Endodermal cell (in vitro differentiated cells): ENCODE results near the gene CAV1. TPM values are rescaled to one million over a fixed set of nuclear protein-coding genes. Genes with fewer than 3 reads are reported as not detected.

ENCODE experiments used
- DNase-seq: peaks from one replicate; pipeline ENCODE4 v3.0.0-alpha.2; 2017
- H3K27ac ChIP-seq: 2 replicates; pipeline ENCODE4 v1.5.1; 2013; ENCODE audit warnings: mild to moderate bottlenecking, low read depth, low read length, moderate library complexity
- H3K27me3 ChIP-seq: 2 replicates; pipeline ENCODE4 v1.6.1; 2013; ENCODE audit warnings: mild to moderate bottlenecking, low read length, moderate library complexity; ENCODE audit not compliant: insufficient read depth, control insufficient read depth, poor library complexity, severe bottlenecking
- H3K36me3 ChIP-seq: 2 replicates; pipeline ENCODE4 v1.7.0; 2013; ENCODE audit warnings: mild to moderate bottlenecking, low read length, moderate library complexity; ENCODE audit not compliant: control insufficient read depth, insufficient read depth
- H3K4me1 ChIP-seq: one replicate; pipeline ENCODE4 v1.7.0; 2013; ENCODE audit warnings: low read length; ENCODE audit not compliant: control insufficient read depth, insufficient read depth
- H3K4me3 ChIP-seq: 2 replicates; pipeline ENCODE4 v1.5.1; 2013; ENCODE audit warnings: mild to moderate bottlenecking, low read length, moderate library complexity
- H3K9ac ChIP-seq: 2 replicates; pipeline ENCODE4 v1.6.1; 2013; ENCODE audit warnings: mild to moderate bottlenecking, low read length, moderate library complexity; ENCODE audit not compliant: poor library complexity, severe bottlenecking; ENCODE audit errors: extremely low read depth
- H3K9me3 ChIP-seq: 2 replicates; pipeline ENCODE4 v1.6.1; 2013; ENCODE audit warnings: mild to moderate bottlenecking, low read length, moderate library complexity; ENCODE audit not compliant: control insufficient read depth
- H3K27ac Mint-ChIP-seq: 2 replicates; pipeline ENCODE4 v1.8.0; 2020; ENCODE audit warnings: mixed read lengths
- H3K27me3 Mint-ChIP-seq: 2 replicates; pipeline ENCODE4 v1.8.0; 2021; ENCODE audit warnings: mild to moderate bottlenecking, mixed read lengths; ENCODE audit not compliant: insufficient read depth
- H3K36me3 Mint-ChIP-seq: 2 replicates; pipeline ENCODE4 v1.8.0; 2020; ENCODE audit warnings: low read depth, mixed read lengths
- H3K4me1 Mint-ChIP-seq: 2 replicates; pipeline ENCODE4 v1.8.0; 2020; ENCODE audit warnings: mixed read lengths
- H3K4me3 Mint-ChIP-seq: 2 replicates; pipeline ENCODE4 v1.8.0; 2020; ENCODE audit warnings: mild to moderate bottlenecking, moderate library complexity, mixed read lengths
- H3K9me3 Mint-ChIP-seq: 2 replicates; pipeline ENCODE4 v1.8.0; 2020; ENCODE audit warnings: mild to moderate bottlenecking, mixed read lengths
- WGBS, 2 experiments: methylation state at CpG; one replicate each; pipeline versions ENCODE4 v1.1.5 to v1.1.7; 2013; ENCODE audit warnings: missing lambda C conversion rate in 2 of 2, mixed read lengths in 1 of 2; ENCODE audit not compliant: insufficient coverage in 1 of 2, insufficient read length in 1 of 2; 5-methylcytosine and 5-hydroxymethylcytosine counted together
- total RNA-seq, 2 donors: library from RNA; stranded (reverse); fragmentation: NEBNext Ultra II Directional in 1 of 2; extraction: Animal tissue kit (Norgen Biotek cat#: 25700) in 1 of 2; gene quantifications; 2 replicates in 1 of 2; 3 replicates in 1 of 2; pipeline ENCODE4 v1.2.1, GENCODE V29; 2021
- TF ChIP-seq, protein P1 (sequence below): fragments of 200-600 bp; sonication (generic); conservative IDR thresholded peaks from 2 replicates; pipeline ENCODE4 v1.5.0; 2021; ENCODE audit warnings: antibody characterized with exemption, mild to moderate bottlenecking

CAV1 gene
- total RNA-seq, 2 donors from 2014 or later: 4.9 to 8.8 TPM

DNA sequence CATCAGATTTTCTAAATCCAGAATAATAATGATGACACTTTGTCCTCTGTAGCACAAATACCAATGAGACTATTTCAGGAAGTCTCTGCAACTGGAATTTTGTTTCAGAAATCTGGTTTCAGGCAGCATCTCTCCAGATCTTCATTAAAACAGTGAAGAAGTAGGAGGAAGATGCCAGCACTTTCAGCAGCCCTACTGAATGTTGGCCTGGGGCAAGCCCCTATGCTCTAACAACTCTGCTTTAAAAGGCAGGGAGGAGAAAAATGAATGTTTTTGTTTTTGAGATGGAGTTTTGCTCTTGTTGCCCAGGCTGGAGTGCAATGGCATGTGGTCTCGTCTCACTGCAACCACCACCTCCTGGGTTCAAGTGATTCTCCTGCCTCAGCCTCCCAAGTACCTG lies 7.2 kb upstream of the CAV1 start:
- H3K4me3 Mint-ChIP-seq: no peak overlapping the region
- H3K27ac ChIP-seq: no peak overlapping the region
- H3K9me3 Mint-ChIP-seq: no peaks in the 10 kb centered on the region
- no peaks in the 10 kb centered on the region for H3K9me3 ChIP-seq
- no peaks in the 10 kb centered on the region for H3K27me3 ChIP-seq
- no peak overlapping the region for H3K9ac ChIP-seq
- H3K27me3 Mint-ChIP-seq: peaks cover 19% of the 10 kb centered on the region
- no peaks in the 10 kb centered on the region for H3K36me3 ChIP-seq
- WGBS, 2 experiments: 83 to 87% methylated on average over 1 of the region's 1 CpG
- peaks cover 16% of the 10 kb centered on the region for H3K4me1 Mint-ChIP-seq
- no peak overlapping the region for H3K4me3 ChIP-seq
- no peak overlapping the region for H3K27ac Mint-ChIP-seq
- no peaks in the 10 kb centered on the region for H3K36me3 Mint-ChIP-seq
- TF ChIP-seq, protein P1, sequence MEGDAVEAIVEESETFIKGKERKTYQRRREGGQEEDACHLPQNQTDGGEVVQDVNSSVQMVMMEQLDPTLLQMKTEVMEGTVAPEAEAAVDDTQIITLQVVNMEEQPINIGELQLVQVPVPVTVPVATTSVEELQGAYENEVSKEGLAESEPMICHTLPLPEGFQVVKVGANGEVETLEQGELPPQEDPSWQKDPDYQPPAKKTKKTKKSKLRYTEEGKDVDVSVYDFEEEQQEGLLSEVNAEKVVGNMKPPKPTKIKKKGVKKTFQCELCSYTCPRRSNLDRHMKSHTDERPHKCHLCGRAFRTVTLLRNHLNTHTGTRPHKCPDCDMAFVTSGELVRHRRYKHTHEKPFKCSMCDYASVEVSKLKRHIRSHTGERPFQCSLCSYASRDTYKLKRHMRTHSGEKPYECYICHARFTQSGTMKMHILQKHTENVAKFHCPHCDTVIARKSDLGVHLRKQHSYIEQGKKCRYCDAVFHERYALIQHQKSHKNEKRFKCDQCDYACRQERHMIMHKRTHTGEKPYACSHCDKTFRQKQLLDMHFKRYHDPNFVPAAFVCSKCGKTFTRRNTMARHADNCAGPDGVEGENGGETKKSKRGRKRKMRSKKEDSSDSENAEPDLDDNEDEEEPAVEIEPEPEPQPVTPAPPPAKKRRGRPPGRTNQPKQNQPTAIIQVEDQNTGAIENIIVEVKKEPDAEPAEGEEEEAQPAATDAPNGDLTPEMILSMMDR: no peak
- DNase-seq: no peak
- no peaks in the 10 kb centered on the region for H3K4me1 ChIP-seq

DNA sequence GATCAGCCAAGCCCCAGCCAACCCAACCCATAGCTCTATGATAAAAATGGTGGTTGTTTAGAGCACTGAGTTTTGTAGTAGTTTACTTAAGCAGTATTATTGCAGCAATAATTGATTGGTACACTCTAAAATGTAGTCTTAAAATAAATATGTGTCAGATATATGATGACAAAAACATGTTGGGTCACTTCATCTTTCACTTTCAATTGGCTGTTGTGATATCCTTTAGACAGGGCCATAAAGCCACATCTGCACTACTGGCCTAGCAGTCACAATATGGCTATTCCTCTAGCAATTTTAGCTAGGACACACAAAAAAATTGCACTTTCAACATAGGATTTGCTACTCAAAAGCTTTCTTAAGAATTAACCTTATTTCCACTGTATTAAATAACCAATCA lies 5.9 kb upstream of the CAV1 start:
- Histone ChIP-seq H3K27me3 (no peaks in the 10 kb centered on the region), H3K4me3 (no peak overlapping the region), H3K4me1 (no peaks in the 10 kb centered on the region), H3K27ac (no peak overlapping the region), H3K9me3 (no peaks in the 10 kb centered on the region), H3K36me3 (no peaks in the 10 kb centered on the region), H3K9ac (no peak overlapping the region)
- Mint-ChIP-seq H3K27ac (no peak overlapping the region), H3K9me3 (no peaks in the 10 kb centered on the region), H3K27me3 (peaks cover 21% of the 10 kb centered on the region), H3K4me1 (peaks cover 27% of the 10 kb centered on the region), H3K4me3 (no peak overlapping the region), H3K36me3 (no peaks in the 10 kb centered on the region)
- DNase-seq: no peak
- TF ChIP-seq, protein P1: no peak

DNA sequence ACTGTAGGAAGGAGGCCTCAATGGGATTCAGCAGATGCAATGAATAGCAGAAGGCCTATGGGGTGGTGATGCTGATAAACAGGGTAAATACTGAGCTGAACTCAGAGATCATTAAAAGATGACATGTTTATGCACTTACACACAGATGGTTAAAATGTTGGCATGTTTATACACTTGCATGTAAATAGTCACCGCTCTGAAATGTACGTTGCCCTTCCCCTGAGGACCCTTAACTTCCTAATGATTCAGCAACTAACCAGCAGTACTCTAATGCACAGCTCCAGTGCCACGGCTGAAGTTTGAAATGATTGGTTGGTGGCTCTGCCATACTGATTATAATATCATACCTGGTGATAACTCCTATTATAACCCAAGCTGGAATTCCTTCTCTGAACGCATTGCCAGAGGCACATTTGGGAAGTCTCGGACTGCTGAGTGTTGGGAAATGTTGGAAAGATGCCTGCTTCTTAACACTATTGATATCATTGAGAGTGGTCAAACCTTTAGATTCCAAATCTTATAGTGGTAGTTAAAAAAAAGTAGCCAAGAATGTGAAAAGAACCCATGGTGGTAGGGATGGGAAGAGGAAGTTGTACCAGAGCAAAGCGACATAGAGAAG lies 3.7 kb upstream of the CAV1 start:
- no peaks in the 10 kb centered on the region for H3K36me3 ChIP-seq
- TF ChIP-seq, protein P1: no peak
- H3K4me1 ChIP-seq: peaks cover 4% of the 10 kb centered on the region
- H3K4me1 Mint-ChIP-seq: peaks cover 31% of the 10 kb centered on the region
- H3K27ac Mint-ChIP-seq: no peak overlapping the region
- no peaks in the 10 kb centered on the region for H3K36me3 Mint-ChIP-seq
- no peak overlapping the region for H3K9ac ChIP-seq
- H3K9me3 ChIP-seq: no peaks in the 10 kb centered on the region
- no peak overlapping the region for H3K4me3 ChIP-seq
- H3K27me3 Mint-ChIP-seq: peaks cover 26% of the 10 kb centered on the region
- WGBS, 2 experiments: 93 to 96% methylated on average over 4 to 6 of the region's 6 CpGs
- H3K27me3 ChIP-seq: peaks cover 10% of the 10 kb centered on the region
- H3K4me3 Mint-ChIP-seq: no peak overlapping the region
- DNase-seq: no peak
- no peaks in the 10 kb centered on the region for H3K9me3 Mint-ChIP-seq
- no peak overlapping the region for H3K27ac ChIP-seq
